Measurements from ENCODE around the gene RSAD2. TPM values are rescaled to one million over a fixed set of nuclear protein-coding genes. Genes with fewer than 3 reads are reported as not detected.
"Not testable (repeated sequence)": the region's sequence is repeated elsewhere in the genome, so short reads cannot be mapped to it uniquely, and the experiment has no call there.

Gene RSAD2
- total RNA-seq, 1 experiment from 2014 or later = not detected

DNA sequence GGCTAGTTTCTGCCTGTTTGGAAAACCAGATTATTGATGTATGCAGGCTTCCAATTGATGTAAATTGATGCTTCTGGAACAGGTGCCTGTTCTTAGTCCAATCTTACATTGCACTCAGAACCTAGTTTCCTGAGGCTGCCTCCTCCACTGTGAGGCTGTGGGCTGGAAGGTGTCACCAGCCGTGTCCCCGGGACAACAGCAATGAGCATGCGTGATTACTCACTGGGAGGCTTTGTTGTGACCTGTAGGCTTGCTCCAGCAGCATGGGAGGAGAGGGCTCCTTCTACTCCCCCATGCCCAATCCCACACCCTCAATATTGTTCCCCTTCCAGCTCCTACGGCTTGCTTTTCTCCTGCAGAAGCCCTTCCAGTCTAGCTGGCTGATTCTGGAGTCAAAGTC, 11.1 kb downstream of the RSAD2 start:
- H3K4me1 ChIP-seq (replicated peaks; ENCODE audit: insufficient read depth) = no peaks in the 10 kb centered on the region
- no peak overlapping the region for H3K4me3 ChIP-seq
- no peak for TF ChIP-seq CTCF (conservative IDR thresholded peaks at IDR 0.05)
- no peak for TF ChIP-seq EZH2 (IDR thresholded peaks at IDR 0.05; ENCODE audit: low read depth)
- no peak overlapping the region for H2AFZ ChIP-seq
- no peaks in the 10 kb centered on the region for H3K79me2 ChIP-seq (ENCODE audit: low read depth)
- intact Hi-C loops (cut with micrococcal nuclease; ENCODE audit: unreplicated experiment) = no loop called here
- H3K27me3 ChIP-seq (ENCODE audit: insufficient read depth, low read depth) = peaks cover 16% of the 10 kb centered on the region; the same call in 1 of the 2 replicates
- no peaks in the 10 kb centered on the region for H3F3A ChIP-seq (ENCODE audit: insufficient read depth, low read depth)
- no peak overlapping the region for H3K4me2 ChIP-seq
- no peak for DNase-seq
- no peak overlapping the region for H3K27ac ChIP-seq
- H4K20me1 ChIP-seq (ENCODE audit: insufficient read depth) = no peaks in the 10 kb centered on the region
- no TSS peak for BruUV-seq (replicated peaks)
- CTCF ChIA-PET = no interaction called here
- no peaks in the 10 kb centered on the region for H3K9me2 ChIP-seq (ENCODE audit: insufficient read depth)
- POLR2A ChIA-PET (ENCODE audit: unreplicated experiment) = no interaction called here
- H3K36me3 ChIP-seq (ENCODE audit: low read depth) = no peaks in the 10 kb centered on the region
- no peaks in the 10 kb centered on the region for H3K9me3 ChIP-seq (ENCODE audit: insufficient read depth, low read depth)

GRCh38 chr2:6893876-6894482, 16.4 kb downstream of the RSAD2 start:
- no peaks in the 10 kb centered on the region for H3K4me1 ChIP-seq (replicated peaks; ENCODE audit: insufficient read depth)
- H3K9me3 ChIP-seq (ENCODE audit: insufficient read depth, low read depth) = no peaks in the 10 kb centered on the region
- no peaks in the 10 kb centered on the region for H3K79me2 ChIP-seq (ENCODE audit: low read depth)
- no peak for TF ChIP-seq CTCF (conservative IDR thresholded peaks at IDR 0.05)
- no peak for TF ChIP-seq EZH2 (IDR thresholded peaks at IDR 0.05; ENCODE audit: low read depth)
- H4K20me1 ChIP-seq (ENCODE audit: insufficient read depth) = no peaks in the 10 kb centered on the region
- no peak overlapping the region for H3K4me3 ChIP-seq
- no TSS peak for BruUV-seq (replicated peaks)
- ChIA-PET POLR2A (ENCODE audit: unreplicated experiment) (no interaction called here), CTCF (no interaction called here)
- H2AFZ ChIP-seq = no peak overlapping the region
- no peaks in the 10 kb centered on the region for H3F3A ChIP-seq (ENCODE audit: insufficient read depth, low read depth)
- intact Hi-C loops (cut with micrococcal nuclease; ENCODE audit: unreplicated experiment) = no loop called here
- no peaks in the 10 kb centered on the region for H3K27me3 ChIP-seq (ENCODE audit: insufficient read depth, low read depth)
- no peaks in the 10 kb centered on the region for H3K36me3 ChIP-seq (ENCODE audit: low read depth)
- DNase-seq = no peak
- no peaks in the 10 kb centered on the region for H3K9me2 ChIP-seq (ENCODE audit: insufficient read depth)
- H3K27ac ChIP-seq = no peak overlapping the region
- H3K4me2 ChIP-seq = no peak overlapping the region

DNA sequence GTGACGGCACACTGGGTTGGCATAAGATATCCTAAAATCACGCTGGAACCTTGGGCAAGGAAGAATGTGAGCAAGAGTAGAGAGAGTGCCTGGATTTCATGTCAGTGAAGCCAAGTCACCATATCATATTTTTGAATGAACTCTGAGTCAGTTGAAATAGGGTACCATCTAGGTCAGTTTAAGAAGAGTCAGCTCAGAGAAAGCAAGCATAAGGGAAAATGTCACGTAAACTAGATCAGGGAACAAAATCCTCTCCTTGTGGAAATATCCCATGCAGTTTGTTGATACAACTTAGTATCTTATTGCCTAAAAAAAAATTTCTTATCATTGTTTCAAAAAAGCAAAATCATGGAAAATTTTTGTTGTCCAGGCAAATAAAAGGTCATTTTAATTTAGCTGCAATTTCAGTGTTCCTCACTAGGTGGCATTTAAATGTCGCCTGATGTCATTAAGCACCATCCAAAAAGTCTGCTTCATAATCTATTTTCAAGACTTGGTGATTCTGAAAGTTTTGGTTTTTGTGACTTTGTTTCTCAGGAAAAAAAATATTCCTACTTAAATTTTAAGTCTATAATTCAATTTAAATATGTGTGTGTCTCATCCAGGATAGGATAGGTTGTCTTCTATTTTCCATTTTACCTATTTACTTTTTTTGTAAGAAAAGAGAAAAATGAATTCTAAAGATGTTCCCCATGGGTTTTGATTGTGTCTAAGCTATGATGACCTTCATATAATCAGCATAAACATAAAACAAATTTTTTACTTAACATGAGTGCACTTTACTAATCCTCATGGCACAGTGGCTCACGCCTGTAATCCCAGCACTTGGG, 19.6 kb downstream of the RSAD2 start:
- CTCF ChIA-PET = interaction anchor here (0.7 kb wide), 1 partner anchor 147 kb away, joined by 3 read pairs; no protein-coding TSS in a partner anchor
- Histone ChIP-seq H3K9me3 (ENCODE audit: insufficient read depth, low read depth) (no peaks in the 10 kb centered on the region), H3K4me1 (replicated peaks; ENCODE audit: insufficient read depth) (no peaks in the 10 kb centered on the region), H3F3A (ENCODE audit: insufficient read depth, low read depth) (no peaks in the 10 kb centered on the region), H4K20me1 (ENCODE audit: insufficient read depth) (no peaks in the 10 kb centered on the region), H3K27me3 (ENCODE audit: insufficient read depth, low read depth) (peaks cover 14% of the 10 kb centered on the region; the same call in 1 of the 2 replicates), H3K4me3 (no peak overlapping the region), H3K27ac (no peak overlapping the region), H3K79me2 (ENCODE audit: low read depth) (no peaks in the 10 kb centered on the region), H2AFZ (no peak overlapping the region), H3K36me3 (ENCODE audit: low read depth) (no peaks in the 10 kb centered on the region), H3K9me2 (ENCODE audit: insufficient read depth) (no peaks in the 10 kb centered on the region), H3K4me2 (no peak overlapping the region)
- POLR2A ChIA-PET (ENCODE audit: unreplicated experiment) = no interaction called here
- intact Hi-C loops (cut with micrococcal nuclease; ENCODE audit: unreplicated experiment) = loop anchor here (1.0 to 5.0 kb wide), 2 partner anchors 147 to 185 kb away; no protein-coding TSS in a partner anchor
- TF ChIP-seq CTCF (conservative IDR thresholded peaks at IDR 0.05) = peak; percentile 77
- TF ChIP-seq EZH2 (IDR thresholded peaks at IDR 0.05; ENCODE audit: low read depth) = no peak
- no TSS peak for BruUV-seq (replicated peaks)
- peak in 1 of 2 experiments; percentile 39 for DNase-seq

GRCh38 chr2:6902581-6902980, 25.0 kb downstream of the RSAD2 start:
- H3K4me3 ChIP-seq; H3K27ac ChIP-seq; H3K79me2 ChIP-seq (ENCODE audit: low read depth); H3K9me2 ChIP-seq (ENCODE audit: insufficient read depth); POLR2A ChIA-PET (ENCODE audit: unreplicated experiment); DNase-seq; H3K36me3 ChIP-seq (ENCODE audit: low read depth); BruUV-seq (replicated peaks); H3K4me1 ChIP-seq (replicated peaks; ENCODE audit: insufficient read depth); H2AFZ ChIP-seq; intact Hi-C loops (cut with micrococcal nuclease; ENCODE audit: unreplicated experiment); CTCF ChIA-PET; H3K4me2 ChIP-seq; H3F3A ChIP-seq (ENCODE audit: insufficient read depth, low read depth); H4K20me1 ChIP-seq (ENCODE audit: insufficient read depth); H3K9me3 ChIP-seq (ENCODE audit: insufficient read depth, low read depth): not testable (repeated sequence)
- H3K27me3 ChIP-seq (ENCODE audit: insufficient read depth, low read depth) = peaks cover 49% of the 10 kb centered on the region

All from PC-9 (cell line).